NOMO-1 treated with DMSO at 0.1 percent for 48 hours (cell line): ENCODE data around the gene SLF1.
"Not testable (repeated sequence)": the region's sequence is repeated elsewhere in the genome, so short reads cannot be mapped to it uniquely, and the experiment has no call there.

ENCODE experiments used
- DNase-seq: peaks from one replicate; lab custom pipeline; 2025; ENCODE audit not compliant: unreplicated experiment; lab: John Stamatoyannopoulos, UW

SLF1 gene

DNA sequence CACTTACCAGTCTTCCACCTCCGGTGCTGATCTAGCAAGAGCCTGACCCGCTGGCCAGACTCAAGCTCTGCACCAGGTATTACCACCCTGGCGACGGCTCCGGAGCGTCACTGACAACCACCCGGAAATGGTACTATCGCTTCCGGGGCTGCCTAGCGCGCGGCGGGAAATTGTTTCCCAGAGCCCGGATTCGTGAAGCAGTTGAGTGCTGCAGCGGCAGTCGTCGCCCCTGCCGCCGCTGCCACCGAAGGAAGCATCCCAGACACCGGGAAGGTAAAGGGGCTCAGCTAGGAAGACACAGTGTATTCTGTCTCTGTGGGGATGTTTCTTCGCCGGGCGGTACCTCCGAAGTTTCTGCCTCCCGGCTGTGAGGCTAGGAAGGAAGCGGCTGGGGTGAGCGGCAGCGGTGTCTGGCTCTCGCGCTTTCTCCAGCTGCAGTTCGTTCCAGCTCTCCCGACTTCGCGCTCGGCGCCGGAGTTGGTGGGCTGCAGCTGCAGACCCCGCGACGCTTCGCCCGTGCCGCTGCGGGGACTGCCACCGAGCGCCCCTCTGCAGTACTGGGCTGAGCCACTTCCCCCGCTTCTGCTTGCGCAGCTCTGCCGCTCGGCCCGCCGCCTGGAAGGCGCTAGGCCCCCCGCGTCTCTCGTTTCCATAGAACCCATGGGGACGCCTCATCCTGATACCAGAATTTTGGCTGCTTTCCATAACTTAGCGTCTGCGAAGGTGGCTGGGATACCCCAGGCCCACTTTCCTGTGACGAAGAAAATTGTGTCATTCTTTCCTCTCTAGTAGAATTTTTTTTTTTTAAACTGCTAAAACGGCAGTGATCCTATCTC, at the start of gene SLF1, which contains the start of gene KIAA0825:
Gene SLF1, plus strand, starts transcription at position 177 of the 836 bp plus-strand sequence. CDS start 10,142 bp downstream, outside the sequence.
Gene KIAA0825, minus strand, starts transcription at position 112 of the 836 bp plus-strand sequence. CDS start 81,478 bp downstream, outside the sequence.
- DNase-seq = peak; percentile 85

DNA sequence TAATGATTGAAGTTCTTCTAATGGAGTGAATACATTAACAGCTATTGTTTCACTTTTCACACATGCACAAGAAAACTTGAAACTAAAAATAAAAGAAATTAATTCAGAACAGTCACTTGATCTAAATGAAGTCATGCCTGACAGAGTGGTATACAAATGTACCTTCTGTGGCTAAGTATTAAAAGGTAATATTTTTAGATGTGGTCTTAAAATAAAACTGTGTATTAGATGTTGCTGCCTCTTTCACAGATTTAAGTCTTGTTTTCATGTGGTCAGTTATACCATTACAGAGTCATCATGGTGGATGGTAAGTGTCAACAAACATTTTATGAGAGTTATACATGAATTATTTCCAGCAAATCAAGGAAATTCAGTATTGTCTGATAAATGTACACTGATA, 47.1 kb upstream of the SLF1 start:
- no peak for DNase-seq

DNA sequence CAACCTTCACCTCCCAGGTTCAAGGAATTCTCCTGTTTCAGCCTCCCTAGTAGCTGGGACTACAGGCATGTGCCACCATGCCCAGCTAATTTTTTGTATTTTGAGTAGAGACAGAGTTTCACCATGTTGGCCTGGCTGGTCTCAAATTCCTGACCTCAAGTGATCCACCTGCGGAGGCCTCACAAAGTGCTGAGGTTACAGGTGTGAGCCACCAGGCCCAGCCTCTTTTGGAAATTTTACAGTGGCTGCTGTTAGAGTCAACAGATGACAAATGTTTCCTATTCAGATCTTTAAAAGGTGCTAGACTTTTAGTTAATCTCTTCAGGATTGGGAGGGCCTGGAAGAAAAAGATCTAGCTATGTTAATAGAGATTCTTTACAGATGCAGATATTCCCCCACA, 45.1 kb upstream of the SLF1 start:
- not testable (repeated sequence) for DNase-seq

DNA sequence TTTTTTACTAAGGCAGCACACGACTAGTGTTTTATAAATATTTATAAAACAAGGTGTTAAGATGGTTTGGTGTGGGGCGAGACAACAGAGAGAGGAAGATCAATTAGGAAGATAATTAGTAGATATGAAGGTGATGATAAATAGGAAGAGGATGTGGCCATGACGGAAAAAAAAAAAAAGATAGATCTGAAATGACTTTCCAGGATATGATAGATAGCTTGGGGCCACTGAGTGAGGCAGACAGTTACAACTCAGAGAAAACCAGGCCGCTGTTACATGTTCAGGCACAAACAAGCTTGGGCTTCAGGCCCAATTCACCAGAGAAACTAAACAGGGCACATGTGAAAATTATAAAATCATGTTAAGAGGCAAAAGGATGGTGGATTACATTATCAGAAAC, 43.3 kb upstream of the SLF1 start:
- DNase-seq = no peak

DNA sequence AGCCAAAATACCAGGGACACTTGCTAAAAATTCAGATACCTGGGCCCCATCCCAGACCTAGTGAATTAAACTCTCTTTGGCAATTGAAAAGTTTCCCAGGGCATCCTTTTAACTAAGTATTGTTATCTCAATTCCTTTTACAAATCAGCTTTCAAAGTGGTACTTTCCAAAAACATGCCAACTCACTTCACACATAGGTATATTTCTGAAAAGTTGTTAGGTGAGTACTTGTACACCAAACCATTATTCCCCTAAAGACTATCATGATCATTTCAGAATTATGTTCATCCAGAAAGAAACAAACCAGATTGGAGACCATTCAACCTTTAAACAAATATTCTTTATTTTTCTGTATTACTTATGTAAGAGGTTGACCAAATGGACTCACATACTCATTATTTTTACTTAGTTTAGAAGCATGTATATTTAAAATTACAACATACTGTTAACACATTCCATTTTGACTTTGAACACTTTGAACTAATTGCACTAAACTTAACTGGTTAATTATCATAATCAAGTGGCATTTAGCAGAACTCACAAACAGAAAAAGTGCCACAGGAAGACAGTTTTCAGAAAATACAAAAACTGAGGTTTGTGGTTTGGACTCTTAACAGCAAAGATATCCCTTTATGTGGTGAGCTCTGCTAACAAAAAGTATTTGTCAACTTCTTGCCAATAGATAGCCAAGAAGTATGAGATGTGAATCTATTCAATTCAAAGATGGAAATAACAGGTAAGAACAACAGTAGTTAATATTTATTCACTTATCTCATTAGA, 40.8 kb upstream of the SLF1 start:
- DNase-seq = no peak

DNA sequence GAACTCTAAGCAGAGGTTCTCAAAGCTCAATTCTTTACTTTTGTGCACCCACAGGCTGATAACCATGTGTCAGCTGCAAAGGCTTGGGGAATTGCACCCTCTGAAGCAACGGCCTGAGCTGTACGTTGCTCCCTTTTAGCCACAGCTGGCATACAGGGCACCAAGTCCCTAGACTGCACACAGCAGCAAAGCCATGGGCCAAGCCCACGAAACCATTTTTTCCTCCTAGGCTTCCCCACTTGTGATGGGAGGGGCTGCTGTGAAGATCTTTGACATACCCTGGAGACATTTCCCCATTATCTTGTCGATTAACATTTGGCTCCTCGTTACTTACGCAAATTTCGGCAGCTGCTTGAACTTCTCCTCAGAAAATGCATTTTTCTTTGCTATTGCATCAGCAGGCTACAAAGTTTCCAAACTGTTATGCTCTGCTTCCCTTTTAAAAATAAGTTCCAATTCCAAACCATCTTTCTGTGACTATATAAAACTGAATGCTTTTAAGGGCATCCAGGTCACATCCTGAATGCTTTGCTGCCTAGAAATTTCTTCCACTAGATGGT, 23.1 kb upstream of the SLF1 start:
- peak; percentile 72 for DNase-seq

DNA sequence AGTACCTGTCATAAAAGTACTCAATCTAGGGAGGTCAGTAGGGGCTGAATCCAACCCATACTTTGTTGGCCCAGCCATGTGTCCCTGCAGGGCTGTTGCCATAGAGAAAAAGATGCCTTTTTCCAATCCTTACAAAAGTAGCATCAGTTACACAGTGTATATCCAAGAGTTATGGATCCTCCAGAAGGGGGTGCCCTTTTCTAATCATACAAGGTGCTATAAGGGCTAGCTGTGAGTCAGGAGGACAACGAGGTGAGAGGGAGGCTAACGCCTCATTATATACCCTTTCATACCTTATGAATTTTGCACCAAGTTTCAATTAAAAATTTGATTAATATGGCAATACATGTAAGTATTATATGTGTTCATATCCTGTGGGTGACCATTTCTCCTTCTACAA, 4.9 kb upstream of the SLF1 start:
- DNase-seq = no peak

DNA sequence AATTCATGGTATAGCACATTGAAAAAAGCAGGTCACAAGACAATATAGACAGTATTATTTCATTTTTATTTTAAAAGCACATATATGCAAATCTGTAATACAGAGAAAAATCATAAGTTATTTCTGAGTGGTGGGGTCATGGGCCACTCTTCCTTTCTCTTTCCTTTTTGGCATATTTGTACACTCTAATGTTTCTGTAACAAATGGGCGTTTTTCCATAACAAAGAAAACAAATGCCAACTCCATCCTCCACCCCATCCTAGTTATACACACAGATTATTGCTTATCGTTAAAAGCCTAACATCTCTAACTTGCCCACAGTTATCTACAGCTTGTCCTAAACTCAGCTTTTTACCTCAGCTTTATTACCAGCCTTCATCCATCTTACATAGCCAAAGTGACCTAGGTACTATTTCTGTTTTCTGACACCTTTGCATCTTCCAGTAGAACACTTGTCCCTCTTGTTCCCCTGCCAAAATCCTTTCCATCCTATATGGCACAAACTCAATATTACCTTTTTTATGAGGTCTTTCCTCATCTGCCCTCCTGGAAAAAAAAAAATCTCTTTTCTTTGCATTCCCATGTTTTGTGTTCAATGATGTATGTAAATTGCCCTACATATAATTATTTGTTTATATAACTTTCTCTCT, 4.2 kb upstream of the SLF1 start:
- DNase-seq = no peak

DNA sequence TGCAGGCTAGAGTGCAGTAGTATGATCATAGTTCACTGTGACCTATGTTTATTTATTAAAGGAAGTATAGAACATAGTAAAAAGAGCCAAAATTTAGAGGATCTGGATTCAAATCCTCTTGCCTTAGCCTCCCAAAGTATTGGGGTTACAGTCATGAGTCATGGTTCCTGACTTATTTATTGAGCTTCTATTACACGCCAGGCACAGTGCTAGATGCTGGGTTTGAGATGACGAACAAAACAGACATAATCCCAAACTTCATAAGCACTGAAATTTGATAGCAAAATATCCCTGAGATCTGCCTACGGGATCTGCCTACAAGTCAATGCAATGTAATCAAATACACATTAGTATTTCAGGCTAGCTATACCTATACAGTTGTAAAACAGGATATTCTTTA, 2.6 kb upstream of the SLF1 start:
- DNase-seq = no peak

DNA sequence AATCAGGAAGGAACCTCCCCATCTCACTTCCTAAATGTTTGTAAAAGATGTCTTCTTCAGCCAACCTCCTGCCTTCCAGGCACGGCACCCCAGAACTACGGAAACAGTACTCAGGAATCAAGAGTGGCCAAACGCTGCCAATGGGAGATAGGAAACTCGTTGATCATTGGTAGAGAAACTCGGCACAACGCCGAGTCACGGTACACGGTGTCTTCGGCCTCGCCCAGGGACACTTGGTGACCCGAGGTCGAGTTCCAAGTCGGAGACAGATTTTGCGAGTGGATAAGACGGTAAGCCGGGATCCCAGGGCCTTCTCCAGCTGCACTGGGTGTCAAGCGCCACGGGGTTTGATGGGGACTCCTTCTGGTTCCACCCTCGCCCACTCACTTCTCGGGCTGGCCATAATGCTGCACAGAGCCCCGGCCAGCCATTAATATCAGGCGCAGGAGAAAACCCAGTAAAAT, 408 bp upstream of the SLF1 start:
- DNase-seq = peak; percentile 60

DNA sequence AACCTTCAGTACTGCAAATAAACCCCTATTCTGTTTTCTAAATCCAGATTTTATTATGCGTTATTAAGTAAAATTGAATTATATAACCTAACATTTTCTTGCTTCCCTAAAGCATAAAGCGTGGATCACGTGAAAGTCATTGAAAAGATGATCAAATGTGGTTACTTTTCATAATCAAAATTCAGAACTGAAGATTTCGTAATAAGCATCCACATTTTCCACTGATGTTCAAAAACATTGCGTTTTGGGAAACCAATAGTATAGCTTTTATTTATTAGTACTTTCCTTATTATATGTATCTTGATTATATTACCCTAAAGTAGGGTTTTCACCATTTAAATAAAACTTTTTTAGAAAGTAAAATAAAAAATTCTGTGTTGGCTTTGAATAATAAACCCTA, 1.8 kb downstream of the SLF1 start:
- no peak for DNase-seq

DNA sequence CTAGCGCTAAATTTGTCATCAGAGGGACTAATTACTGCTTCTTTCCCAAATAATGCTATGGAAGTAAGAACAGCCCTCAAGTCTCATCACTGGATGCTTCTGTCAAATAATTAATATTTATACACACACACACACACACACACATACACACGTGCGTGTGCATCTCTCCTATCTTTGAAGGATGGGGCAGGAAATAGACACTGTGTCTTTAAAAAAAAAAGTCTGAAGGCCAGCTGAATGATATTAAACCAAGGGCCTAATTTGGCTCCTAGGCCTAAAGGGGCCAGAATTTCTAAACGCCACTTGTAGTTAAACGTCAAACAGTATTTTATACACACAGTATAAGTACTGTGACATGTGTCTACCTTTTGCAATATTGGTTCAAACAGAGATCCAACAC, 3.3 kb downstream of the SLF1 start:
- no peak for DNase-seq

DNA sequence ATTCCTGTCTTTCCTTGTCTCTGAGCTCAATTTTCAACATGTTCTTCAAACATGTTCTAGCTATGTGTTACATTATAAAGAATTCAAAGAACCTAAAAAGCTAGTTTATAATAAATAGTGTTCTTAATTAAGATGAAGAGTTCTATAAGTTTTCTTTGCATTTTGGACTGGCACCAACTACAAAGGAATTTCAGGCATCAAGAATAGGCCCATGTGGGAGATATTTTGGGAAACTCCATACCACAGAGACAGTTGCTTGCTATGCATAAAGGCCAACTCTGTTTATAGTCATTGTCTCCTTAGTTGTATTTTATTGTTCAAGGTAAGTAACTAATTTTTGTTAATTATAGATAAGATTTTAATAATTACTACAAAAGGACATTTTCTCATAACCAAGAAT, 4.5 kb downstream of the SLF1 start:
- DNase-seq = no peak

DNA sequence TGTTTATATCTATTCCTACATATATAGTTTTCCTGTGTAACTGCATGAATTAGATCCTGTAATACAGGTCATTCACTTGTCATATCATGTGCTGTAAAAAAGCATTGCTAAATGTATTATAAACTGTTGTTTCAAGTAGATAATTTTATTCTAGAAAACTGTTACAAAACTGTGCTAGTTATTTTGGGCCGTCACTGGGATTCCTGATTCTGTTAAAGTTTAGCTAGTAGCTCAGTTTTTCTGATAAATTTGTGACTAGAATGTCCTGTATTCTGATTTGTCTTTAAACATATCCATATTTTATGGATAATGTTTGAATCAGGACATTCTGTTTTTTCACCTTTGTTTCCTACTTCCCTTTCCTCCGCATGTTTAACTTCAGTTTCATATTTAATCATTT, 5.4 kb downstream of the SLF1 start:
- no peak for DNase-seq

DNA sequence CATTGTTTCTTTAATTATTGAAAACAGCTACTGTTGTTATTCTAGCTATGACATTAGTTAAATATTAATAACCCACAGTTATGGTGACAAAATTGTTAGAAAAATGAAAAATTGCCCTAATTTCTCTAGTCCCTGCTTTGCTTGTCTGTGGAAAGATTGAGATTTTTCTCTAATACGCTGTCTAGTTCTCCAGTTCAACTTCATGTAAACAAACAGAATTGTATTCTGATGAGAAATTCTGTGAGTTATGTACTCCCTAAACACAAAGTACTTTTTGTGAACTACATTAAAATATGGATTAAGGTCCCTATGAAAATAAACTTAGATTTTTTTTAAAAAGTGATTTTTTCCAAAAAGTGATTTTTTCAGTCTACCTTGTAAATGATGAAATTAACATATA, 8.7 kb downstream of the SLF1 start:
- DNase-seq = no peak

DNA sequence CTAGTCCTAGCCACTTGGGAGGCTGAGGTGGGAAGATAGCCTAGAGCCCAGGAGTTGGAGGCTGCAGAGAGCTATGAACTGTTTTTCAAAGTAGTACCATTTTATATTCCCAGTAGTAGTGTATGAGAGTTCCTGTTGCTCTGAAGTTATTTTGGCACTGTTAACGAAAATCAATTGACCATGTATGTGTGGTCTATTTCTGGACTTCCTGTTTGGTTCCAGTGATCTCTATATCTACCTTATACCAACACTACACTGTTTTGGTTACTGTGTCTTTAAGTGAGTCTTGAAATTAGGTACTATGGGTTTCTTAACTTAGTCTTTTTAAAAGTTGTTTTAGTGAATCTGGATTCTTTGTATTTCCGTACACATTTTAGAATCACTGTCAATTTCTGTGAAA, 13.6 kb downstream of the SLF1 start:
- DNase-seq = no peak

DNA sequence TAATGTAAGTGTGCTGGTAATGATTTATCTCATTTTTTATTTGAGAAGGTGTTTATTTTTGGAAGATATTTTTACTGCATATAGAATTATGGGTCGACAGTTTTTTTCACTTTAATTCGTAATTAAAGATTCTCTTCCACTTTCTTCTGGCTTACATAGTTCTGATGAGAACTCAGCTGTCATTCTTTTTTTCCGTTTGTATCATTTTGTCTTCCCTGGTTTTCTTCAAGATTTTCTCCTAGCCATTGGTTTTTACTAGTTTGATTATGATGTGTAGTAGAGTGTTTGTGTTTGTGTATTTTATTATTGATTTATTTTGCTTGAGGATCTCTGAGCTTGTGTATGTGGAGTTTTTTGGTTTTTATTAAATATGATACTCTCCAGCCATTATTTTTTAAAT, 21.7 kb downstream of the SLF1 start:
- DNase-seq = no peak

DNA sequence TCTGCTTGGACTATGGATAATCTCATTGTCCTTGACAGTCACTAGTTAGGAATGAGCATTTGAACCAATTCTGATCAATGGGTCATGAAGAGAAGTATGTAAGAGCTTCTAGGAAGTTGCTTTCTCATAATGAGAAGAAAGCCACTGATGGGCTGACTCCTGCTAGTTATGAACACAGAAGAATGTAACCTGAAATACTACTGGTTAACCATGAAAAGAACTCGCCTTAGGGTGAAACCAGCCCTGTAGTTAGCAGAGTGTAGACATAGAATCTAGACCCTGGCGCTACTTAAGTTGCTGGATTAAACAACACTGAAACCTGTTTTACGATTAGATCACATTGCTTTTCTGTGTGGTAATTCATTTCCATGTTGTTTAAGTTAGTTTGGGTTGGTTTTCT, 26.6 kb downstream of the SLF1 start:
- DNase-seq = no peak

DNA sequence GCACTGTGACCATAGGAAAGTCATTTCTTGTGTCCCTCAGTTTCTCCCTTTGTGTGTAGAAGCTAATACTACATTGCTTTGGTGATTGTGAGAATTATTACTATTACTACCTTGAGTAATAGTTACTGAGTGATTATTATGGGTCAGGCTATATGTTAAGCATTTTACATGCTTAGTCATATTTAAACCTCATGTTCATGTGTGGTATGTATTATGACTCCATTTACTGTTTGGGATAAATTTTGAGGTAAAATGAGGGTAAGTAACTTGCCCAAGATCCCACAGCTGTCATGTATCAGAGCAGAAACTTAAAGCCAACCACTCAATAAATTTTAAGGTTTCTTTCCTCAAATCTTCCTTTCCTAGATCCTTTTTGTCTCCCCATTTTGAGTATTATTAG, 28.3 kb downstream of the SLF1 start:
- DNase-seq = no peak

DNA sequence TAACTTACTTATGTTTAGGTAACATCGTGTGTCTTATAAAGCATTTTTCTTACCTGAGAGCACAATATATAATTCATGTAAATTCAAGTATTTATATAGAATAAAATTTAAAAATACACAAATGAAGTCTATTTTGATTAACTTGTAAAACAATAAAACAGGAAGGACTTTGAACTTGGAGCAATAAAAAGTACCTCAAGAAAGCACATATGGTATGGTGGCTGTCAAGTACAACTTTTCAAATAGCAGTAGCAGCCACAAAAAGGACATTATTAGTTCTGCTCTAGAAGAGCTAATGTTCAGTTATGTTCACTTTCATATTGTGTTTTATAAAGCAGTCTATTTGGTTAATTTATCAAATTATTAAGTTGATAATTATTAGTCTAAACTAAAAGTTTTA, 31.4 kb downstream of the SLF1 start:
- no peak for DNase-seq

DNA sequence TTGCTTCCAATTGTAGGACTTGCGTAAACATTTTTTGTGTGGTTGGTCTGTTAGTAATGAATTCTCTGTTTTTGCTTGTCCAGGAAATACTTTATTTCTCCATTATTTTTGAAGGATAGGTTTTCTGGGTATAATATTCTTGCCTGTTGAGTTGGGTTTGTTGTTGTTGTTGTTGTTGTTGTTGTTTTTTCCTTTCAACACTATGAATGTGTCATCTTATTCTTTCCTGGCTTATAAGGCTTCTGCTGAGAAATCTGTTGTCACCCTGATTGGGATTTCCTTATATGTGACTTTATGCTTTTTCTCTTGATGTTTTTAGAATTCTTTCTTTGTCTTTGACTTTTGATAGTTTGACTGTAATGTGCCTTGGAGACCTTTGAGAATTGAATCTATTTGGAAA, 39.8 kb downstream of the SLF1 start:
- DNase-seq = no peak
